ENCODE data around the gene ADARB2. TPM values are rescaled to one million over a fixed set of nuclear protein-coding genes. Genes with fewer than 3 reads are reported as not detected.

Gene ADARB2
- total and polyA plus RNA-seq, 10 of the 15 experiments (the other 5 are each of a cell fraction or from before 2014, with no cell fraction given) = 0.02 to 4.1 (median 0.76) TPM

GRCh38 chr10:1734288-1734687, 3.0 kb downstream of the ADARB2 start:
- H3K9ac ChIP-seq (ENCODE audit: control insufficient read depth, insufficient read depth, low read length) = peak overlapping the region; percentile 53
- ChIA-PET RAD21 (ENCODE audit: unreplicated experiment) (interaction anchor here (0.9 to 3.1 kb wide), 6 partner anchors 13 to 314 kb away, joined by 3 to 21 read pairs (median 4); no protein-coding TSS in a partner anchor), POLR2A (interaction anchor here (0.5 to 1.7 kb wide), 5 partner anchors 10 to 1311 kb away, joined by 3 to 6 read pairs (median 4); no protein-coding TSS in a partner anchor), CTCF (interaction anchor here (1.0 to 9.7 kb wide), 4 partner anchors 13 to 314 kb away, joined by 3 to 113 read pairs (median 5); no protein-coding TSS in a partner anchor), SMC1A (ENCODE audit: uncharacterized antibody, unreplicated experiment) (interaction anchor here (1.0 to 13.0 kb wide), 10 partner anchors 19 to 543 kb away, joined by 3 to 214 read pairs (median 6); no protein-coding TSS in a partner anchor)
- FAIRE-seq = no peak
- peak overlapping the region; percentile 62 for H3K4me2 ChIP-seq (ENCODE audit: control insufficient read depth, insufficient read depth)
- H3K4me1 ChIP-seq (ENCODE audit: control insufficient read depth, insufficient read depth, low read length) = peaks cover 11% of the 10 kb centered on the region; the same call in 1 of the 2 replicates
- no TSS peak for BruUV-seq (replicated peaks)
- peaks cover 59% of the 10 kb centered on the region for H3K79me2 ChIP-seq (ENCODE audit: control insufficient read depth, insufficient read depth, low read length)
- H3K27me3 ChIP-seq (replicated peaks in 1 of 2; ENCODE audit: control insufficient read depth in 2 of 2, insufficient read depth in 2 of 2, low read length in 1 of 2) = no peaks in the 10 kb centered on the region
- H3K4me3 ChIP-seq = peak overlapping the region; percentile 69
- DNase-seq (ENCODE audit: low read depth, low spot score) = no peak
- TF ChIP-seq ZNF384 (IDR thresholded peaks at IDR 0.05; ENCODE audit: borderline replicate concordance, low read depth, low read length) (peak; percentile 67), NR2C2 (IDR thresholded peaks at IDR 0.05; ENCODE audit: borderline replicate concordance, control insufficient read depth, insufficient read length, low read depth) (no peak)
- intact Hi-C loops (cut with micrococcal nuclease; ENCODE audit: unreplicated experiment) (loop anchor here (2.0 to 10.0 kb wide), 2 partner anchors 249 to 313 kb away; no protein-coding TSS in a partner anchor), in situ Hi-C loops (cut with MboI) (no loop called here)
- H3K9me3 ChIP-seq (replicated peaks; ENCODE audit: control insufficient read depth, insufficient read depth, low read length) = no peaks in the 10 kb centered on the region
- H3K27ac ChIP-seq (ENCODE audit: control insufficient read depth, insufficient read depth) = peak overlapping the region; percentile 44; the same call in 1 of the 2 replicates
- ATAC-seq = no peak
- WGBS (ENCODE audit: insufficient coverage, insufficient replicate concordance, low lambda C conversion rate, missing lambda C conversion rate) = 15% methylated on average over 3 of the region's 3 CpGs
- H4K20me1 ChIP-seq (ENCODE audit: control insufficient read depth, insufficient read depth) = no peaks in the 10 kb centered on the region
- no peak overlapping the region for H2AFZ ChIP-seq (ENCODE audit: control insufficient read depth, low read depth, low read length)
- H3K36me3 ChIP-seq (ENCODE audit: control insufficient read depth in 2 of 2, insufficient read depth in 2 of 2, low read length in 1 of 2) = no peaks in the 10 kb centered on the region

GRCh38 chr10:1733720-1734119, 3.6 kb downstream of the ADARB2 start:
- in situ Hi-C loops (cut with MboI) (no loop called here), intact Hi-C loops (cut with micrococcal nuclease; ENCODE audit: unreplicated experiment) (loop anchor here (2.0 to 10.0 kb wide), 2 partner anchors 249 to 313 kb away; no protein-coding TSS in a partner anchor)
- H4K20me1 ChIP-seq (ENCODE audit: control insufficient read depth, insufficient read depth) = no peaks in the 10 kb centered on the region
- SMC1A ChIA-PET (ENCODE audit: uncharacterized antibody, unreplicated experiment) = interaction anchor here (0.6 to 13.0 kb wide), 9 partner anchors 18 to 542 kb away, joined by 3 to 214 read pairs (median 3); no protein-coding TSS in a partner anchor
- no peaks in the 10 kb centered on the region for H3K9me3 ChIP-seq (replicated peaks; ENCODE audit: control insufficient read depth, insufficient read depth, low read length)
- ATAC-seq (no peak), DNase-seq (ENCODE audit: low read depth, low spot score) (no peak), FAIRE-seq (no peak)
- RAD21 ChIA-PET (ENCODE audit: unreplicated experiment) = interaction anchor here (0.9 to 3.1 kb wide), 6 partner anchors 12 to 313 kb away, joined by 3 to 21 read pairs (median 4); no protein-coding TSS in a partner anchor
- no TSS peak for BruUV-seq (replicated peaks)
- H3K27ac ChIP-seq (ENCODE audit: control insufficient read depth, insufficient read depth) = no peak overlapping the region
- CTCF ChIA-PET = interaction anchor here (1.3 to 9.7 kb wide), 3 partner anchors 19 to 313 kb away, joined by 3 to 113 read pairs (median 5); no protein-coding TSS in a partner anchor
- peaks cover 6% of the 10 kb centered on the region; the same call in 1 of the 2 replicates for H3K4me1 ChIP-seq (ENCODE audit: control insufficient read depth, insufficient read depth, low read length)
- TF ChIP-seq MLLT1 (IDR thresholded peaks at IDR 0.05) = peak; percentile 80
- TF ChIP-seq ZNF592 (IDR thresholded peaks at IDR 0.05) = no peak
- H3K79me2 ChIP-seq (ENCODE audit: control insufficient read depth, insufficient read depth, low read length) = peaks cover 61% of the 10 kb centered on the region
- H3K27me3 ChIP-seq (replicated peaks in 1 of 2; ENCODE audit: control insufficient read depth in 2 of 2, insufficient read depth in 2 of 2, low read length in 1 of 2) = no peaks in the 10 kb centered on the region
- 81% methylated on average over 8 of the region's 8 CpGs for WGBS (ENCODE audit: insufficient coverage, insufficient replicate concordance, low lambda C conversion rate, missing lambda C conversion rate)
- H3K4me2 ChIP-seq (ENCODE audit: control insufficient read depth, insufficient read depth) = peak overlapping the region; percentile 30; the same call in 1 of the 2 replicates
- H3K4me3 ChIP-seq = no peak overlapping the region
- no peak overlapping the region for H2AFZ ChIP-seq (ENCODE audit: control insufficient read depth, low read depth, low read length)
- POLR2A ChIA-PET = interaction anchor here (0.5 to 1.7 kb wide), 5 partner anchors 9 to 1311 kb away, joined by 3 to 6 read pairs (median 4); no protein-coding TSS in a partner anchor
- H3K9ac ChIP-seq (ENCODE audit: control insufficient read depth, insufficient read depth, low read length) = no peak overlapping the region; the same call in 1 of the 2 replicates
- H3K36me3 ChIP-seq (ENCODE audit: control insufficient read depth in 2 of 2, insufficient read depth in 2 of 2, low read length in 1 of 2) = no peaks in the 10 kb centered on the region

Data from GM12878 (cell line).